ENCODE results near the gene GABRD. TPM values are rescaled to one million over a fixed set of nuclear protein-coding genes. Genes with fewer than 3 reads are reported as not detected.
A peak's percentile ranks its signal among the peaks of the same experiment; 100 is the strongest.

The GABRD gene
- total and polyA plus RNA-seq, 2 of the 13 experiments (the other 11 are each of a cell fraction or from before 2014, with no cell fraction given) = not detected

DNA sequence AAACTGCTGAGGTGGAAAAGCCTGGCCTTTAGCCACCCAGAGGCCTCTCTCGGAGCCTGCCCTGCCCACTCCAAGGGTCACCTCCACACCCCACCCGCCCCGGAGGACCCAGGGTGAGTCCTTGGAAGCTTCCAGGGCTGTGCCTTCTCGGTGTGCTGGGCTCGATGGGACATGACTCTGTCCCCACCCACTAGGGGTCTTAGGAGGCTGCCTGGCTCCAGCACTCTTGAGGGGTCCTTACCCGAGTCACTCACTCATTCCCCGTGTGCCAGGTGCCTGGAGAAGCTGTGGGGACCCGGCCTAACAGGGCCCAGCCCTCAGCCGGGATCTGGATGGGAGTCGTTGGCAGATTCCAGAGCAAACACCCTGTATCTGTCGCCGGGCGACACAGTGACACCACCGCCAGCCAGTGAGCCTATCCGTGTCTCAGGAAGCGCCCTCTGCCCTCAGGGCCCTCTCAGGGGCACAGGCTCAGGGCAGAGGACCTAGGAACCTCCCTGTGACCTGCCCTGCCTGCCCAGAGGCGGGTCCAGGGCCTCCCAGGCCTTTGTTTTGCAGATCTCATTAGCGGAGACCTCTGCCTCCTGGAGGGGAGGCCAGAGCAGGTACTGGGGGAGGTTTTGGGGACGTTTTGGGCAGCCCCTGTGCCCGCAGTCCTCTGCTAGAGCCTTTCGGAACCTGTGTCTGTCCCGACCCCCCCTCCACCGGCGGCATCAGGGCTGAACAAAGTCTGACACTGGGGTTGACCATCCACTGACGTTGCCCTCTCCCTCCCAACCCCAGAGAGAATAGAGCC lies 28.0 kb downstream of the GABRD start (continued):
- TF ChIP-seq YY1 (IDR thresholded peaks at IDR 0.05; ENCODE audit: insufficient read depth, insufficient replicate concordance, low read depth, low read length) (peak; percentile 2), ZFX (CRISPR knock-in tag; IDR thresholded peaks at IDR 0.05; ENCODE audit: low read depth) (peak; percentile 80), CREM (IDR thresholded peaks at IDR 0.05) (peak; percentile 63), CREM (CRISPR knock-in tag; IDR thresholded peaks at IDR 0.05) (no peak), NFYB (CRISPR knock-in tag; IDR thresholded peaks at IDR 0.05) (peak; percentile 60), TBP (CRISPR knock-in tag; IDR thresholded peaks at IDR 0.05) (no peak), POGZ (CRISPR knock-in tag; IDR thresholded peaks at IDR 0.05) (0 out of 2 replicates have a peak, but pooled peaks have one; percentile 29), RXRB (CRISPR knock-in tag; IDR thresholded peaks at IDR 0.05; ENCODE audit: borderline replicate concordance) (peak; percentile 47; the same call in 1 of the 2 replicates), ZBTB2 (CRISPR knock-in tag; IDR thresholded peaks at IDR 0.05; ENCODE audit: low read depth) (no peak), ZNF577 (CRISPR knock-in tag; IDR thresholded peaks at IDR 0.05; ENCODE audit: borderline replicate concordance, low read depth) (no peak), TCF12 (IDR thresholded peaks at IDR 0.05) (no peak), TCF12 (CRISPR knock-in tag; IDR thresholded peaks at IDR 0.05) (peak; percentile 41; the same call in 1 of the 2 replicates), ZNF607 (CRISPR knock-in tag; IDR thresholded peaks at IDR 0.05; ENCODE audit: borderline replicate concordance) (no peak; the same call in 1 of the 2 replicates), KMT2B (CRISPR knock-in tag; IDR thresholded peaks at IDR 0.05) (no peak; the same call in 1 of the 2 replicates), PAX8 (CRISPR knock-in tag; IDR thresholded peaks at IDR 0.05; ENCODE audit: borderline replicate concordance) (no peak), LRRFIP1 (CRISPR knock-in tag; conservative IDR thresholded peaks at IDR 0.05) (no peak)
- TF ChIP-seq, protein P1, sequence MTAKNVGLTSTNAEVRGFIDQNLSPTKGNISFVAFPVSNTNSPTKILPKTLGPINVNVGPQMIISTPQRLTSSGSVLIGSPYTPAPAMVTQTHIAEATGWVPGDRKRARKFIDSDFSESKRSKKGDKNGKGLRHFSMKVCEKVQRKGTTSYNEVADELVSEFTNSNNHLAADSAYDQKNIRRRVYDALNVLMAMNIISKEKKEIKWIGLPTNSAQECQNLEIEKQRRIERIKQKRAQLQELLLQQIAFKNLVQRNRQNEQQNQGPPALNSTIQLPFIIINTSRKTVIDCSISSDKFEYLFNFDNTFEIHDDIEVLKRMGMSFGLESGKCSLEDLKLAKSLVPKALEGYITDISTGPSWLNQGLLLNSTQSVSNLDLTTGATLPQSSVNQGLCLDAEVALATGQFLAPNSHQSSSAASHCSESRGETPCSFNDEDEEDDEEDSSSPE (CRISPR knock-in tag; IDR thresholded peaks at IDR 0.05) = peak; percentile 47; the same call in 1 of the 2 replicates
- TF ChIP-seq, protein P2, sequence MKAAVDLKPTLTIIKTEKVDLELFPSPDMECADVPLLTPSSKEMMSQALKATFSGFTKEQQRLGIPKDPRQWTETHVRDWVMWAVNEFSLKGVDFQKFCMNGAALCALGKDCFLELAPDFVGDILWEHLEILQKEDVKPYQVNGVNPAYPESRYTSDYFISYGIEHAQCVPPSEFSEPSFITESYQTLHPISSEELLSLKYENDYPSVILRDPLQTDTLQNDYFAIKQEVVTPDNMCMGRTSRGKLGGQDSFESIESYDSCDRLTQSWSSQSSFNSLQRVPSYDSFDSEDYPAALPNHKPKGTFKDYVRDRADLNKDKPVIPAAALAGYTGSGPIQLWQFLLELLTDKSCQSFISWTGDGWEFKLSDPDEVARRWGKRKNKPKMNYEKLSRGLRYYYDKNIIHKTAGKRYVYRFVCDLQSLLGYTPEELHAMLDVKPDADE (CRISPR knock-in tag; IDR thresholded peaks at IDR 0.05) = no peak
- TF ChIP-seq, protein P3, sequence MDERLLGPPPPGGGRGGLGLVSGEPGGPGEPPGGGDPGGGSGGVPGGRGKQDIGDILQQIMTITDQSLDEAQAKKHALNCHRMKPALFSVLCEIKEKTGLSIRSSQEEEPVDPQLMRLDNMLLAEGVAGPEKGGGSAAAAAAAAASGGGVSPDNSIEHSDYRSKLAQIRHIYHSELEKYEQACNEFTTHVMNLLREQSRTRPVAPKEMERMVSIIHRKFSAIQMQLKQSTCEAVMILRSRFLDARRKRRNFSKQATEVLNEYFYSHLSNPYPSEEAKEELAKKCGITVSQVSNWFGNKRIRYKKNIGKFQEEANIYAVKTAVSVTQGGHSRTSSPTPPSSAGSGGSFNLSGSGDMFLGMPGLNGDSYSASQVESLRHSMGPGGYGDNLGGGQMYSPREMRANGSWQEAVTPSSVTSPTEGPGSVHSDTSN (CRISPR knock-in tag; IDR thresholded peaks at IDR 0.05) = no peak
- TF ChIP-seq, protein P4, sequence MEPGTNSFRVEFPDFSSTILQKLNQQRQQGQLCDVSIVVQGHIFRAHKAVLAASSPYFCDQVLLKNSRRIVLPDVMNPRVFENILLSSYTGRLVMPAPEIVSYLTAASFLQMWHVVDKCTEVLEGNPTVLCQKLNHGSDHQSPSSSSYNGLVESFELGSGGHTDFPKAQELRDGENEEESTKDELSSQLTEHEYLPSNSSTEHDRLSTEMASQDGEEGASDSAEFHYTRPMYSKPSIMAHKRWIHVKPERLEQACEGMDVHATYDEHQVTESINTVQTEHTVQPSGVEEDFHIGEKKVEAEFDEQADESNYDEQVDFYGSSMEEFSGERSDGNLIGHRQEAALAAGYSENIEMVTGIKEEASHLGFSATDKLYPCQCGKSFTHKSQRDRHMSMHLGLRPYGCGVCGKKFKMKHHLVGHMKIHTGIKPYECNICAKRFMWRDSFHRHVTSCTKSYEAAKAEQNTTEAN (CRISPR knock-in tag; conservative IDR thresholded peaks at IDR 0.05) = 0 out of 2 replicates have a peak, but pooled peaks have one; percentile 17

All from HepG2 (cell line).